ENCODE data around the gene LARGE1.

DNA sequence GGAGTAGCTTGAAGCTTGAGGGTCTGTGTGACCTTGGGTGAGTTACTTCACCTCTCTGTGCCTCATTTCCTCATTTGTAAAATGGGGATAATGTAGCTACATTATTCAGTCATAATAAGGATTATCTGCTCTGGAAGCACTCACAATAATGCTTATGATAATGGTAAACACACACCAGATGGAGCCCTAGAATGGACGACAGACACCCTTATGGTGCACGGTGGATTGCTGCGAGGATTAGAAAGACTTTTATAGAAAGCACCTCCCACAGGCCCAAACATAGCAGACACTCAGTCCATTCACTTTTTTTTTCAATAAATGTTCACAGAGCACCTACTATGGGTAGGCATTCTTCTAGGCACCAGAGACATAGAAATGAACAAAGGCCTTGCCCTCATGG is 53.8 kb downstream of the LARGE1 start:
- TF ChIP-seq, protein P1, sequence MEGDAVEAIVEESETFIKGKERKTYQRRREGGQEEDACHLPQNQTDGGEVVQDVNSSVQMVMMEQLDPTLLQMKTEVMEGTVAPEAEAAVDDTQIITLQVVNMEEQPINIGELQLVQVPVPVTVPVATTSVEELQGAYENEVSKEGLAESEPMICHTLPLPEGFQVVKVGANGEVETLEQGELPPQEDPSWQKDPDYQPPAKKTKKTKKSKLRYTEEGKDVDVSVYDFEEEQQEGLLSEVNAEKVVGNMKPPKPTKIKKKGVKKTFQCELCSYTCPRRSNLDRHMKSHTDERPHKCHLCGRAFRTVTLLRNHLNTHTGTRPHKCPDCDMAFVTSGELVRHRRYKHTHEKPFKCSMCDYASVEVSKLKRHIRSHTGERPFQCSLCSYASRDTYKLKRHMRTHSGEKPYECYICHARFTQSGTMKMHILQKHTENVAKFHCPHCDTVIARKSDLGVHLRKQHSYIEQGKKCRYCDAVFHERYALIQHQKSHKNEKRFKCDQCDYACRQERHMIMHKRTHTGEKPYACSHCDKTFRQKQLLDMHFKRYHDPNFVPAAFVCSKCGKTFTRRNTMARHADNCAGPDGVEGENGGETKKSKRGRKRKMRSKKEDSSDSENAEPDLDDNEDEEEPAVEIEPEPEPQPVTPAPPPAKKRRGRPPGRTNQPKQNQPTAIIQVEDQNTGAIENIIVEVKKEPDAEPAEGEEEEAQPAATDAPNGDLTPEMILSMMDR (IDR thresholded peaks at IDR 0.05) = no peak
- no peak for TF ChIP-seq POLR2A (IDR thresholded peaks at IDR 0.05)

All from tibial nerve (tissue), 3 donors.